MM.1S (cell line): ENCODE data around the gene GPC5.

ENCODE experiments used
- EZH2 ChIP-seq: fragments of 300-600 bp; sonication (generic); optimal IDR thresholded peaks from 2 replicates; pipeline ENCODE3; 2017; ENCODE audit warnings: low read depth, mild to moderate bottlenecking, antibody characterized with exemption, low read length, mixed read lengths
- EZH2phosphoT487 ChIP-seq: fragments of 300-600 bp; sonication (generic); IDR thresholded peaks from 2 replicates; pipeline ENCODE4 v1.6.1; 2018; ENCODE audit warnings: antibody characterized with exemption, low read length
- TF ChIP-seq, protein P1 (sequence below): fragments of 300-600 bp; sonication (generic); IDR thresholded peaks from 2 replicates; pipeline ENCODE4 v1.5.1; 2016; ENCODE audit warnings: antibody characterized with exemption, low read length, mixed read lengths

GRCh38 chr13:92136449-92137155 is 738.2 kb downstream of the GPC5 start:
- TF ChIP-seq, protein P1, sequence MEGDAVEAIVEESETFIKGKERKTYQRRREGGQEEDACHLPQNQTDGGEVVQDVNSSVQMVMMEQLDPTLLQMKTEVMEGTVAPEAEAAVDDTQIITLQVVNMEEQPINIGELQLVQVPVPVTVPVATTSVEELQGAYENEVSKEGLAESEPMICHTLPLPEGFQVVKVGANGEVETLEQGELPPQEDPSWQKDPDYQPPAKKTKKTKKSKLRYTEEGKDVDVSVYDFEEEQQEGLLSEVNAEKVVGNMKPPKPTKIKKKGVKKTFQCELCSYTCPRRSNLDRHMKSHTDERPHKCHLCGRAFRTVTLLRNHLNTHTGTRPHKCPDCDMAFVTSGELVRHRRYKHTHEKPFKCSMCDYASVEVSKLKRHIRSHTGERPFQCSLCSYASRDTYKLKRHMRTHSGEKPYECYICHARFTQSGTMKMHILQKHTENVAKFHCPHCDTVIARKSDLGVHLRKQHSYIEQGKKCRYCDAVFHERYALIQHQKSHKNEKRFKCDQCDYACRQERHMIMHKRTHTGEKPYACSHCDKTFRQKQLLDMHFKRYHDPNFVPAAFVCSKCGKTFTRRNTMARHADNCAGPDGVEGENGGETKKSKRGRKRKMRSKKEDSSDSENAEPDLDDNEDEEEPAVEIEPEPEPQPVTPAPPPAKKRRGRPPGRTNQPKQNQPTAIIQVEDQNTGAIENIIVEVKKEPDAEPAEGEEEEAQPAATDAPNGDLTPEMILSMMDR, result no peak
- TF ChIP-seq EZH2phosphoT487, result no peak
- TF ChIP-seq EZH2, result no peak
